Panc1 (cell line): ENCODE results near the gene BMP7. TPM values are rescaled to one million over a fixed set of nuclear protein-coding genes. Genes with fewer than 3 reads are reported as not detected.

Experiments used
- ATAC-seq: fragments of 200-7000 bp; cut with Tn5 transposase; 2 replicates; pipeline ENCODE4 v1.9.1; 2020; ENCODE audit warnings: mild to moderate bottlenecking, moderate library complexity
- BruUV-seq: library from RNA; stranded (reverse); fragments of 400-500 nt; replicated peaks from 2 replicates; lab custom pipeline; 2021; lab: Mats Ljungman, UMichigan
- CTCF ChIA-PET: fragments of 300-600 bp; sonication (Branson Sonifier 250); formaldehyde crosslinking; loops from one replicate; lab custom pipeline; 2022; ENCODE audit warnings: antibody characterized with exemption; lab: Charles Lee
- POLR2A ChIA-PET: fragments of 300-600 bp; sonication (Branson Sonifier 250); formaldehyde crosslinking; loops from one replicate; lab custom pipeline; 2022; ENCODE audit warnings: antibody characterized with exemption; lab: Charles Lee
- DNase-seq: peaks from one replicate; pipeline ENCODE4 v3.0.0-alpha.2; 2010; ENCODE audit warnings: low read depth, low spot score
- H3K27ac ChIP-seq: 2 replicates; pipeline ENCODE4 v1.5.1; 2011; ENCODE audit warnings: mild to moderate bottlenecking, low read length, inconsistent platforms
- H3K27me3 ChIP-seq: fragments of 200-500 bp; sonication (Bioruptor generic); 2 replicates; pipeline ENCODE4 v1.6.0; 2014; ENCODE audit warnings: low read length, inconsistent platforms; ENCODE audit not compliant: control insufficient read depth, insufficient read depth
- H3K36me3 ChIP-seq: fragments of 200-500 bp; sonication (Bioruptor generic); 2 replicates; pipeline ENCODE4 v1.5.1; 2014; ENCODE audit warnings: inconsistent platforms, mild to moderate bottlenecking, low read length, moderate library complexity; ENCODE audit not compliant: control insufficient read depth, insufficient read depth
- H3K4me1 ChIP-seq: 2 replicates; pipeline ENCODE4 v1.5.1; 2011; ENCODE audit warnings: inconsistent platforms, mild to moderate bottlenecking, low read length, moderate library complexity; ENCODE audit not compliant: control insufficient read depth, insufficient read depth
- H3K4me3 ChIP-seq, 2 experiments: 2 replicates each; pipeline ENCODE4 v1.5.1; 2011 to 2012; ENCODE audit warnings: low read depth in 2 of 2, low read length in 2 of 2, mild to moderate bottlenecking in 2 of 2, inconsistent platforms in 1 of 2, moderate library complexity in 1 of 2
- H3K9me3 ChIP-seq: fragments of 200-500 bp; sonication (Bioruptor generic); 2 replicates; pipeline ENCODE4 v1.5.1; 2014; ENCODE audit warnings: low read depth, mild to moderate bottlenecking, inconsistent platforms, low read length, moderate library complexity; ENCODE audit not compliant: control insufficient read depth, insufficient read depth
- POLR2AphosphoS5 ChIP-seq: IDR thresholded peaks from 2 replicates; pipeline ENCODE4 v1.6.1; 2012; ENCODE audit warnings: mild to moderate bottlenecking, low read depth, low read length, moderate library complexity
- SIN3A ChIP-seq: IDR thresholded peaks from 2 replicates; pipeline ENCODE4 v1.6.1; 2012; ENCODE audit warnings: low read depth, mild to moderate bottlenecking, low read length, moderate library complexity, borderline replicate concordance; ENCODE audit not compliant: insufficient read depth
- TCF7L2 ChIP-seq: IDR thresholded peaks from 2 replicates; pipeline ENCODE4 v1.6.1; 2011; ENCODE audit warnings: mild to moderate bottlenecking, low read depth, low read length, inconsistent platforms
- in situ Hi-C: cut with HindIII; loops from 2 replicates; pipeline ENCODE4 v1.10.0; 2016; ENCODE audit warnings: low sequenced_read_pairs, low pct_unique_long_range_greater_than_20kb
- intact Hi-C: fragments of 100-400 bp; cut with micrococcal nuclease; formaldehyde crosslinking; loops from one replicate; pipeline ENCODE4 v1.10.0; 2022; ENCODE audit not compliant: unreplicated experiment
- total RNA-seq: library from RNA; stranded (reverse); gene quantifications from one replicate; pipeline ENCODE4 v1.2.1, GENCODE V29; 2021; ENCODE audit not compliant: unreplicated experiment
- TF ChIP-seq, protein P1 (sequence below): fragments of 450-650 bp; IDR thresholded peaks from 2 replicates; pipeline ENCODE4 v1.5.1; 2017; ENCODE audit warnings: mild to moderate bottlenecking
- TF ChIP-seq, protein P2 (sequence below), 2 experiments: IDR thresholded peaks; 2 replicates each; pipeline ENCODE4 v1.6.1; 2011 to 2012; ENCODE audit warnings: low read depth in 2 of 2, control low read depth in 1 of 2, low read length in 1 of 2, mild to moderate bottlenecking in 1 of 2, moderate library complexity in 1 of 2; ENCODE audit not compliant: insufficient read depth in 1 of 2

The BMP7 gene
- total RNA-seq, 1 experiment from 2014 or later, result 11.5 TPM

DNA sequence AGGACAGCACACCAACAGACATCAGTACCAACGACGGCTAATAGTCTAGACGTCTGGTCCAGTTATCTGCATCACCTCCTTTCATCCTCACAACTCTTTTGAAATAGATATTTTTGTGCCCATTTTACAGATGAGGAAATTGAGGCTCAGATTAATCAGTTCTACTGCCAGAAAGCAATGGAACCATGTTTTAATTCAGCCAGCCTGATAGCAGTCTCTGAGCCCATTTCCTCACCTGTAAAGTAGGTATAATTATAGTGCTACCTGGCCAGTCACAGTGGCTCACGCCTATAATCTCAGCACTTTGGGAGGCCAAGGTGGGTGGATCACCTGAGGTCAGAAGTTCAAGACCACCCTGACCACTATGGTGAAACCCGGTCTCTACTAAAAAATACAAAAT is 9.8 kb upstream of the BMP7 start:
- in situ Hi-C loops (no loop called here), intact Hi-C loops (no loop called here)
- ATAC-seq, result no peak
- TF ChIP-seq TCF7L2 (no peak), POLR2AphosphoS5 (no peak), SIN3A (no peak)
- TF ChIP-seq, protein P1, sequence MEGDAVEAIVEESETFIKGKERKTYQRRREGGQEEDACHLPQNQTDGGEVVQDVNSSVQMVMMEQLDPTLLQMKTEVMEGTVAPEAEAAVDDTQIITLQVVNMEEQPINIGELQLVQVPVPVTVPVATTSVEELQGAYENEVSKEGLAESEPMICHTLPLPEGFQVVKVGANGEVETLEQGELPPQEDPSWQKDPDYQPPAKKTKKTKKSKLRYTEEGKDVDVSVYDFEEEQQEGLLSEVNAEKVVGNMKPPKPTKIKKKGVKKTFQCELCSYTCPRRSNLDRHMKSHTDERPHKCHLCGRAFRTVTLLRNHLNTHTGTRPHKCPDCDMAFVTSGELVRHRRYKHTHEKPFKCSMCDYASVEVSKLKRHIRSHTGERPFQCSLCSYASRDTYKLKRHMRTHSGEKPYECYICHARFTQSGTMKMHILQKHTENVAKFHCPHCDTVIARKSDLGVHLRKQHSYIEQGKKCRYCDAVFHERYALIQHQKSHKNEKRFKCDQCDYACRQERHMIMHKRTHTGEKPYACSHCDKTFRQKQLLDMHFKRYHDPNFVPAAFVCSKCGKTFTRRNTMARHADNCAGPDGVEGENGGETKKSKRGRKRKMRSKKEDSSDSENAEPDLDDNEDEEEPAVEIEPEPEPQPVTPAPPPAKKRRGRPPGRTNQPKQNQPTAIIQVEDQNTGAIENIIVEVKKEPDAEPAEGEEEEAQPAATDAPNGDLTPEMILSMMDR, result no peak
- TF ChIP-seq, protein P2, sequence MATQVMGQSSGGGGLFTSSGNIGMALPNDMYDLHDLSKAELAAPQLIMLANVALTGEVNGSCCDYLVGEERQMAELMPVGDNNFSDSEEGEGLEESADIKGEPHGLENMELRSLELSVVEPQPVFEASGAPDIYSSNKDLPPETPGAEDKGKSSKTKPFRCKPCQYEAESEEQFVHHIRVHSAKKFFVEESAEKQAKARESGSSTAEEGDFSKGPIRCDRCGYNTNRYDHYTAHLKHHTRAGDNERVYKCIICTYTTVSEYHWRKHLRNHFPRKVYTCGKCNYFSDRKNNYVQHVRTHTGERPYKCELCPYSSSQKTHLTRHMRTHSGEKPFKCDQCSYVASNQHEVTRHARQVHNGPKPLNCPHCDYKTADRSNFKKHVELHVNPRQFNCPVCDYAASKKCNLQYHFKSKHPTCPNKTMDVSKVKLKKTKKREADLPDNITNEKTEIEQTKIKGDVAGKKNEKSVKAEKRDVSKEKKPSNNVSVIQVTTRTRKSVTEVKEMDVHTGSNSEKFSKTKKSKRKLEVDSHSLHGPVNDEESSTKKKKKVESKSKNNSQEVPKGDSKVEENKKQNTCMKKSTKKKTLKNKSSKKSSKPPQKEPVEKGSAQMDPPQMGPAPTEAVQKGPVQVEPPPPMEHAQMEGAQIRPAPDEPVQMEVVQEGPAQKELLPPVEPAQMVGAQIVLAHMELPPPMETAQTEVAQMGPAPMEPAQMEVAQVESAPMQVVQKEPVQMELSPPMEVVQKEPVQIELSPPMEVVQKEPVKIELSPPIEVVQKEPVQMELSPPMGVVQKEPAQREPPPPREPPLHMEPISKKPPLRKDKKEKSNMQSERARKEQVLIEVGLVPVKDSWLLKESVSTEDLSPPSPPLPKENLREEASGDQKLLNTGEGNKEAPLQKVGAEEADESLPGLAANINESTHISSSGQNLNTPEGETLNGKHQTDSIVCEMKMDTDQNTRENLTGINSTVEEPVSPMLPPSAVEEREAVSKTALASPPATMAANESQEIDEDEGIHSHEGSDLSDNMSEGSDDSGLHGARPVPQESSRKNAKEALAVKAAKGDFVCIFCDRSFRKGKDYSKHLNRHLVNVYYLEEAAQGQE (IDR thresholded peaks at IDR 0.05; ENCODE audit: insufficient read depth in 1 of 2, low read depth in 2 of 2, low read length in 1 of 2), result no peak
- no peaks in the 10 kb centered on the region for H3K36me3 ChIP-seq
- ChIA-PET POLR2A (no interaction called here), CTCF (no interaction called here)
- no peaks in the 10 kb centered on the region for H3K9me3 ChIP-seq
- H3K4me1 ChIP-seq, result no peaks in the 10 kb centered on the region
- no peak for DNase-seq
- H3K27me3 ChIP-seq, result no peaks in the 10 kb centered on the region; the same call in none of the 2 replicates
- BruUV-seq, result no TSS peak
- no peak overlapping the region for H3K4me3 ChIP-seq
- H3K27ac ChIP-seq, result no peak overlapping the region

DNA sequence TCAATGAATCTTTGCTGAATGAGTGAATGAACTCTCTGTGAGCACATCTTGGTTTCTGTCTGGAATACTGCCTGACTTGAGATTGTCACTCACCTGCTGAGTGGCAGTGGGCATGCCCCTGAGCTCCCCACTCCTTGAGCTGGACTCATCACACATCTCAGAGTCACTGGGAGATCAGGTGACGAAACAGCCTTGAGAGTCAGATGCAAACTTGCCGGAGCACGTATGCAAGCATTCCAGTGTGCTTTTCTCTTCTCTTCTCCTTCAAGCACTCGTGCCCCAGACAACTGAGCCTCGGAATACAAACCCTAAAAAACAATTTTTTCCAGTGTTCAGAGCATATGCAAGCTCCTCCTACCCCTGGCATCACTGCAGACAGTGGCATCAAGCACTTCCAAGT is 9.4 kb upstream of the BMP7 start:
- TF ChIP-seq, protein P2 (IDR thresholded peaks at IDR 0.05; ENCODE audit: insufficient read depth in 1 of 2, low read depth in 2 of 2, low read length in 1 of 2), result no peak
- TF ChIP-seq, protein P1, result no peak
- TF ChIP-seq TCF7L2 (no peak), POLR2AphosphoS5 (no peak), SIN3A (no peak)
- H3K4me3 ChIP-seq, result no peak overlapping the region
- H3K27ac ChIP-seq, result no peak overlapping the region
- intact Hi-C loops (no loop called here), in situ Hi-C loops (no loop called here)
- H3K27me3 ChIP-seq, result no peaks in the 10 kb centered on the region; the same call in none of the 2 replicates
- H3K9me3 ChIP-seq, result no peaks in the 10 kb centered on the region
- ChIA-PET CTCF (no interaction called here), POLR2A (no interaction called here)
- H3K36me3 ChIP-seq, result no peaks in the 10 kb centered on the region
- ATAC-seq (no peak), DNase-seq (no peak)
- no peaks in the 10 kb centered on the region; the same call in 1 of the 2 replicates for H3K4me1 ChIP-seq
- BruUV-seq, result no TSS peak
